SK-N-SH (cell line): ENCODE measurements around the gene UBE2E1. TPM values are rescaled to one million over a fixed set of nuclear protein-coding genes. Genes with fewer than 3 reads are reported as not detected.

Experiments used
- CTCF ChIA-PET: fragments of 300-600, 350-600 bp; formaldehyde crosslinking; extraction: SDS; loops from one replicate; lab custom pipeline; 2021; lab: Yijun Ruan, JAX
- POLR2A ChIA-PET: fragments of 350-600 bp; sonication (Branson Sonifier 250); formaldehyde crosslinking; extraction: SDS; loops from one replicate; lab custom pipeline; 2020; ENCODE audit warnings: antibody characterized with exemption, inconsistent platforms; lab: Yijun Ruan, JAX
- DNase-seq: peaks from one replicate; pipeline ENCODE4 v3.0.0; 2012
- H2AFZ ChIP-seq: fragments of 200-600 bp; sonication (generic); 2 replicates; pipeline ENCODE4 v1.8.1; 2016; ENCODE audit warnings: antibody characterized with exemption, mild to moderate bottlenecking, low read depth
- H3F3A ChIP-seq: fragments of 200-600 bp; sonication (generic); replicated peaks from 2 replicates; pipeline ENCODE3; 2016; ENCODE audit warnings: antibody characterized with exemption, mild to moderate bottlenecking; ENCODE audit not compliant: insufficient read depth
- H3K27ac ChIP-seq, 2 experiments: fragments of 200-500 bp in 1 of 2; fragments of 200-600 bp in 1 of 2; sonication (Bioruptor generic) in 1 of 2; sonication (generic), shearing (Covaris generic) in 1 of 2; 2 replicates each; pipeline versions ENCODE4 v1.5.1 to v1.6.1; 2014 to 2016; ENCODE audit warnings: low read depth in 2 of 2, inconsistent platforms in 1 of 2, low read length in 1 of 2, mild to moderate bottlenecking in 1 of 2, mixed read lengths in 1 of 2
- H3K27me3 ChIP-seq: fragments of 200-600 bp; sonication (generic), shearing (Covaris generic); 2 replicates; pipeline ENCODE4 v1.6.1; 2016; ENCODE audit warnings: mixed run types; ENCODE audit not compliant: insufficient read depth
- H3K36me3 ChIP-seq, 2 experiments: fragments of 200-500 bp in 1 of 2; fragments of 200-600 bp in 1 of 2; sonication (Bioruptor generic) in 1 of 2; sonication (generic) in 1 of 2; replicated peaks in 1 of 2; 2 replicates each; pipeline versions ENCODE3 to v1.5.1; 2014 to 2016; ENCODE audit warnings: low read length in 1 of 2, mild to moderate bottlenecking in 1 of 2; ENCODE audit not compliant: insufficient read depth in 2 of 2, control insufficient read depth in 1 of 2
- H3K4me1 ChIP-seq, 2 experiments: fragments of 200-500 bp in 1 of 2; fragments of 200-600 bp in 1 of 2; sonication (Bioruptor generic) in 1 of 2; sonication (generic), shearing (Covaris generic) in 1 of 2; 2 replicates each; pipeline versions ENCODE4 v1.5.1 to v1.6.1; 2014 to 2016; ENCODE audit warnings: low read depth in 1 of 2, low read length in 1 of 2, mixed run types in 1 of 2; ENCODE audit not compliant: insufficient read depth in 2 of 2, control insufficient read depth in 1 of 2
- H3K4me2 ChIP-seq: fragments of 200-600 bp; sonication (generic), shearing (Covaris generic); 2 replicates; pipeline ENCODE4 v1.6.1; 2017; ENCODE audit warnings: mixed run types
- H3K4me3 ChIP-seq, 2 experiments: fragments of 200-500 bp in 1 of 2; fragments of 200-600 bp in 1 of 2; sonication (Bioruptor generic) in 1 of 2; sonication (generic), shearing (Covaris generic) in 1 of 2; 2 replicates each; pipeline versions ENCODE4 v1.5.1 to v1.8.1; 2014 to 2016; ENCODE audit warnings: low read depth in 2 of 2, inconsistent platforms in 1 of 2, low read length in 1 of 2, mild to moderate bottlenecking in 1 of 2, mixed read lengths in 1 of 2, moderate library complexity in 1 of 2
- H3K79me2 ChIP-seq: fragments of 200-600 bp; sonication (generic); 2 replicates; pipeline ENCODE4 v1.8.1; 2017; ENCODE audit warnings: mild to moderate bottlenecking; ENCODE audit not compliant: insufficient read depth
- H3K9ac ChIP-seq: fragments of 200-600 bp; sonication (generic); 2 replicates; pipeline ENCODE4 v1.6.1; 2017; ENCODE audit warnings: mixed run types
- H3K9me2 ChIP-seq: fragments of 200-600 bp; sonication (generic); 2 replicates; pipeline ENCODE4 v1.6.1; 2017; ENCODE audit warnings: mixed run types
- H3K9me3 ChIP-seq: fragments of 200-600 bp; sonication (generic); 2 replicates; pipeline ENCODE4 v1.6.1; 2017; ENCODE audit warnings: mixed run types, mild to moderate bottlenecking, moderate library complexity
- H4K20me1 ChIP-seq: fragments of 200-600 bp; sonication (generic); 2 replicates; pipeline ENCODE4 v1.6.1; 2017; ENCODE audit warnings: mild to moderate bottlenecking, mixed run types; ENCODE audit not compliant: insufficient read depth
- CHD2 ChIP-seq: fragments of 150-350 bp; IDR thresholded peaks from 2 replicates; pipeline ENCODE4 v1.6.1; 2018; ENCODE audit warnings: low read length; ENCODE audit not compliant: partially characterized antibody
- ELF1 ChIP-seq: IDR thresholded peaks from 2 replicates; pipeline ENCODE4 v1.4.0; 2012
- EZH2phosphoT487 ChIP-seq: fragments of 200-600 bp; sonication (generic); IDR thresholded peaks from 2 replicates; pipeline ENCODE4 v1.6.1; 2017; ENCODE audit warnings: low read depth, mixed run types, mild to moderate bottlenecking, antibody characterized with exemption, moderate library complexity, borderline replicate concordance
- MEF2A ChIP-seq: IDR thresholded peaks from 2 replicates; pipeline ENCODE4 v1.4.0; 2012; ENCODE audit warnings: low read depth, borderline replicate concordance
- NFIC ChIP-seq: IDR thresholded peaks from 2 replicates; pipeline ENCODE4 v1.4.0; 2012; ENCODE audit warnings: borderline replicate concordance
- NRF1 ChIP-seq: IDR thresholded peaks from 2 replicates; pipeline ENCODE4 v1.6.1; 2012; ENCODE audit warnings: low read depth, mild to moderate bottlenecking, low read length
- POLR2AphosphoS5 ChIP-seq: IDR thresholded peaks from 2 replicates; pipeline ENCODE4 v1.6.1; 2012; ENCODE audit warnings: low read depth, low read length
- RFX5 ChIP-seq: IDR thresholded peaks from 2 replicates; pipeline ENCODE4 v1.6.1; 2012; ENCODE audit warnings: mild to moderate bottlenecking, improper control_type of control experiment, low read length
- RXRA ChIP-seq: IDR thresholded peaks from 2 replicates; pipeline ENCODE4 v1.4.0; 2012; ENCODE audit warnings: low read depth, mild to moderate bottlenecking, borderline replicate concordance
- WGBS: methylation state at CpG from one replicate; pipeline ENCODE4 v1.1.6; 2017; ENCODE audit warnings: low lambda C conversion rate; 5-methylcytosine and 5-hydroxymethylcytosine counted together
- polyA plus RNA-seq, 3 experiments: library from polyadenylated mRNA; depleted of rRNA; stranded (reverse); fragments of >200 nt; gene quantifications; 2 replicates each; pipeline ENCODE4 v1.2.3, GENCODE V29; 2012
- TF ChIP-seq, protein P1 (sequence below): IDR thresholded peaks from 2 replicates; pipeline ENCODE4; 2012
- TF ChIP-seq, protein P2 (sequence below): fragments of 150-350 bp; IDR thresholded peaks from 2 replicates; pipeline ENCODE4 v1.6.1; 2016; ENCODE audit warnings: mild to moderate bottlenecking, low read depth, low read length
- TF ChIP-seq, protein P3 (sequence below): IDR thresholded peaks from 2 replicates; pipeline ENCODE4 v1.4.0; 2012; ENCODE audit warnings: low read depth
- TF ChIP-seq, protein P4 (sequence below): fragments of 200-600 bp; sonication (generic); IDR thresholded peaks from 2 replicates; pipeline ENCODE4 v1.6.1; 2017; ENCODE audit warnings: antibody characterized with exemption, mild to moderate bottlenecking, moderate library complexity

The UBE2E1 gene
- polyA plus RNA-seq, 1 of the 3 experiments (the other 2 are of a cell fraction): 59.9 TPM

DNA sequence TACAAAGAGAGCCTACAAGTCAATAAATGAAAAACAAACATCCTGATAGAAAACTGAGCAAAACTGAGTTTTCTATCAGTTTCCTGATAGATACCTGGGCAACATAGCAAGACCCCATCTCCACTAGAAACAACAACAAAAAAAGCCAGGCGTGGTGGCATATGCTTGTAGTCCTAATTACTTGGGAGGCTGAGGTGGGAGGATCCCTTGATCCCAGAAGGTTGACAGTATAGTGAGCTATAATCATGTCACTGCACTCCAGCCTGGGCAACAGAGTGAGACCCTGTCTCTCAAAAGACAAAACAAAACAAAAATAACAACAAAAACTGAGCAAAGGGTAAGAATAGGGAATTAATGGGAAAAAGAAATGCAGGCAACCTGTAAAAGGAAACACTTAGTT lies 23.9 kb upstream of the UBE2E1 start:
- no peak overlapping the region for H3K4me2 ChIP-seq
- no peak for DNase-seq
- no peaks in the 10 kb centered on the region for H3K36me3 ChIP-seq
- no peaks in the 10 kb centered on the region for H3K79me2 ChIP-seq
- CTCF ChIA-PET: no interaction called here
- no peaks in the 10 kb centered on the region for H3K9me3 ChIP-seq
- H3K27me3 ChIP-seq: no peaks in the 10 kb centered on the region
- no peaks in the 10 kb centered on the region for H3K9me2 ChIP-seq
- no peaks in the 10 kb centered on the region for H3K4me1 ChIP-seq
- 73% methylated on average over 1 of the region's 1 CpG for WGBS
- TF ChIP-seq EZH2phosphoT487: no peak
- TF ChIP-seq, protein P1, sequence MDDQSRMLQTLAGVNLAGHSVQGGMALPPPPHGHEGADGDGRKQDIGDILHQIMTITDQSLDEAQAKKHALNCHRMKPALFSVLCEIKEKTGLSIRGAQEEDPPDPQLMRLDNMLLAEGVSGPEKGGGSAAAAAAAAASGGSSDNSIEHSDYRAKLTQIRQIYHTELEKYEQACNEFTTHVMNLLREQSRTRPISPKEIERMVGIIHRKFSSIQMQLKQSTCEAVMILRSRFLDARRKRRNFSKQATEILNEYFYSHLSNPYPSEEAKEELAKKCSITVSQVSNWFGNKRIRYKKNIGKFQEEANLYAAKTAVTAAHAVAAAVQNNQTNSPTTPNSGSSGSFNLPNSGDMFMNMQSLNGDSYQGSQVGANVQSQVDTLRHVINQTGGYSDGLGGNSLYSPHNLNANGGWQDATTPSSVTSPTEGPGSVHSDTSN: no peak
- no peak for TF ChIP-seq NRF1
- no peak for TF ChIP-seq ELF1
- H3K9ac ChIP-seq: no peak overlapping the region
- no peaks in the 10 kb centered on the region for H4K20me1 ChIP-seq
- no peak overlapping the region for H3K4me3 ChIP-seq
- POLR2A ChIA-PET: no interaction called here
- no peak overlapping the region for H3K27ac ChIP-seq
- H3F3A ChIP-seq: no peaks in the 10 kb centered on the region
- H2AFZ ChIP-seq: no peak overlapping the region

DNA sequence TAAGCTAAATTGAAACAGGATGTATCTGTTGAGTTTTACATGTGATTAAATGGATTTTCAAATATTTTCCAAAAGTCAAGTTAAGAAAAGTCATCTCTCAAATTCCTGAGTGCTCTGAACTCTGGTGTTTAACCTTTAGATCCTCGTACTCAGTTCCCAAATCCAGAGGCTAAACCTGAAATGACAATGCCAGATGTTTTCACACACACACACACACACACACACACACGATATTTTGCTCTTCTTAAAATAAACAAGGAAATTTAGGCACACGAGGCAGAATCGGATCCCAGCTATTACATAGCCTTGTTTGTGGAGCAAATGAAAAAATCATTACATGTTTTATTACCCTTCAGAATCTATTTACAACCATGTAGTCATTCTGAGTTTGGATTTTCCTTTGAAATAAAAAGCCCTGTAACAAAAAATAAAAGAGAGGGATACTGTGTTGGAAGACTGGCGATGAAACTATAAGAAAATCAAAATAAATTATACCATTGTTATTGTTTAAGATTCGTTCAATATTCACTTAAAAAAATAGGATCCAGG lies 20.6 kb upstream of the UBE2E1 start:
- WGBS: 75% methylated on average over 6 of the region's 6 CpGs
- no peaks in the 10 kb centered on the region for H3K4me1 ChIP-seq
- no peaks in the 10 kb centered on the region for H3K36me3 ChIP-seq
- no peaks in the 10 kb centered on the region for H3F3A ChIP-seq
- no peak overlapping the region for H3K9ac ChIP-seq
- ChIA-PET CTCF (interaction anchor here (0.5 kb wide), 1 partner anchor 69 kb away, joined by 3 read pairs; no protein-coding TSS in a partner anchor), POLR2A (no interaction called here)
- no peak overlapping the region for H3K4me2 ChIP-seq
- H3K27me3 ChIP-seq: no peaks in the 10 kb centered on the region
- no peaks in the 10 kb centered on the region for H3K9me3 ChIP-seq
- no peak for DNase-seq
- H3K4me3 ChIP-seq: no peak overlapping the region
- H3K79me2 ChIP-seq: no peaks in the 10 kb centered on the region
- no peak overlapping the region for H2AFZ ChIP-seq
- TF ChIP-seq RFX5: no peak
- TF ChIP-seq, protein P1: no peak
- no peak for TF ChIP-seq RXRA
- TF ChIP-seq NFIC: no peak
- no peaks in the 10 kb centered on the region for H3K9me2 ChIP-seq
- H4K20me1 ChIP-seq: no peaks in the 10 kb centered on the region
- no peak overlapping the region for H3K27ac ChIP-seq

DNA sequence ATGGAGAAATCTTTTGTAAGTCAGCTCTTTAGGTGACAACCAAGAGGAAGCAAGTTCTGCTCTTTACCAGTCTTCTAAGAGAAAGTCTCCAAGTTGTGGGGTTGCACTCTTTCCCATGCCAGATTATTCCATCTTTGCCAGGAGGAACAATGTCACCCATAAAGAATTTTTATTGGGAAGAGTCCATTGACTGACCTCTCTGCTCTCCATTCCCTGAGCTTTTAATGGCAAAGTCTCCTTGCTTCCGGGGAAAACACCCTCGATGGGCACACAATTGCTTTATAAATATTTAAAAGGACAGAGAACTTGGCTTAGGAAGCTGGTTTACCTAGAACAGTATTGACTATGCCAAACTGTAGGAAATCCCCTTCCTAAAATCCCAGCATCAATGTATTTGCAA lies 19.9 kb upstream of the UBE2E1 start:
- WGBS: 75% methylated on average over 2 of the region's 2 CpGs

More for the DNA sequence above, 19.9 kb upstream of the UBE2E1 start:
- Histone ChIP-seq H3K9me3 (no peaks in the 10 kb centered on the region), H3K36me3 (no peaks in the 10 kb centered on the region), H3F3A (no peaks in the 10 kb centered on the region), H2AFZ (no peak overlapping the region), H3K27ac (no peak overlapping the region), H3K27me3 (no peaks in the 10 kb centered on the region), H3K4me2 (no peak overlapping the region), H3K9me2 (no peaks in the 10 kb centered on the region), H3K9ac (no peak overlapping the region), H3K4me1 (no peaks in the 10 kb centered on the region), H4K20me1 (no peaks in the 10 kb centered on the region), H3K4me3 (no peak overlapping the region), H3K79me2 (no peaks in the 10 kb centered on the region)
- TF ChIP-seq, protein P2, sequence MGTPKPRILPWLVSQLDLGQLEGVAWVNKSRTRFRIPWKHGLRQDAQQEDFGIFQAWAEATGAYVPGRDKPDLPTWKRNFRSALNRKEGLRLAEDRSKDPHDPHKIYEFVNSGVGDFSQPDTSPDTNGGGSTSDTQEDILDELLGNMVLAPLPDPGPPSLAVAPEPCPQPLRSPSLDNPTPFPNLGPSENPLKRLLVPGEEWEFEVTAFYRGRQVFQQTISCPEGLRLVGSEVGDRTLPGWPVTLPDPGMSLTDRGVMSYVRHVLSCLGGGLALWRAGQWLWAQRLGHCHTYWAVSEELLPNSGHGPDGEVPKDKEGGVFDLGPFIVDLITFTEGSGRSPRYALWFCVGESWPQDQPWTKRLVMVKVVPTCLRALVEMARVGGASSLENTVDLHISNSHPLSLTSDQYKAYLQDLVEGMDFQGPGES: no peak
- no peak for TF ChIP-seq CHD2
- TF ChIP-seq, protein P3, sequence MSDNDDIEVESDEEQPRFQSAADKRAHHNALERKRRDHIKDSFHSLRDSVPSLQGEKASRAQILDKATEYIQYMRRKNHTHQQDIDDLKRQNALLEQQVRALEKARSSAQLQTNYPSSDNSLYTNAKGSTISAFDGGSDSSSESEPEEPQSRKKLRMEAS: no peak
- TF ChIP-seq RFX5: no peak
- TF ChIP-seq POLR2AphosphoS5: no peak
- TF ChIP-seq MEF2A: no peak
- TF ChIP-seq NFIC: no peak
- TF ChIP-seq, protein P4, sequence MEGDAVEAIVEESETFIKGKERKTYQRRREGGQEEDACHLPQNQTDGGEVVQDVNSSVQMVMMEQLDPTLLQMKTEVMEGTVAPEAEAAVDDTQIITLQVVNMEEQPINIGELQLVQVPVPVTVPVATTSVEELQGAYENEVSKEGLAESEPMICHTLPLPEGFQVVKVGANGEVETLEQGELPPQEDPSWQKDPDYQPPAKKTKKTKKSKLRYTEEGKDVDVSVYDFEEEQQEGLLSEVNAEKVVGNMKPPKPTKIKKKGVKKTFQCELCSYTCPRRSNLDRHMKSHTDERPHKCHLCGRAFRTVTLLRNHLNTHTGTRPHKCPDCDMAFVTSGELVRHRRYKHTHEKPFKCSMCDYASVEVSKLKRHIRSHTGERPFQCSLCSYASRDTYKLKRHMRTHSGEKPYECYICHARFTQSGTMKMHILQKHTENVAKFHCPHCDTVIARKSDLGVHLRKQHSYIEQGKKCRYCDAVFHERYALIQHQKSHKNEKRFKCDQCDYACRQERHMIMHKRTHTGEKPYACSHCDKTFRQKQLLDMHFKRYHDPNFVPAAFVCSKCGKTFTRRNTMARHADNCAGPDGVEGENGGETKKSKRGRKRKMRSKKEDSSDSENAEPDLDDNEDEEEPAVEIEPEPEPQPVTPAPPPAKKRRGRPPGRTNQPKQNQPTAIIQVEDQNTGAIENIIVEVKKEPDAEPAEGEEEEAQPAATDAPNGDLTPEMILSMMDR: no peak
- CTCF ChIA-PET: no interaction called here
- POLR2A ChIA-PET: no interaction called here
- DNase-seq: no peak
